GM21825 (cell line): ENCODE measurements around the gene FOXN3.
"Not testable (repeated sequence)": the region's sequence is repeated elsewhere in the genome, so short reads cannot be mapped to it uniquely, and the experiment has no call there.

Experiments
- ATAC-seq: cut with Tn5 transposase; IDR thresholded peaks from one replicate; pipeline ENCODE4 v1.9.1; 2021; ENCODE audit warnings: mild to moderate bottlenecking, moderate library complexity; ENCODE audit not compliant: unreplicated experiment

FOXN3 gene

DNA sequence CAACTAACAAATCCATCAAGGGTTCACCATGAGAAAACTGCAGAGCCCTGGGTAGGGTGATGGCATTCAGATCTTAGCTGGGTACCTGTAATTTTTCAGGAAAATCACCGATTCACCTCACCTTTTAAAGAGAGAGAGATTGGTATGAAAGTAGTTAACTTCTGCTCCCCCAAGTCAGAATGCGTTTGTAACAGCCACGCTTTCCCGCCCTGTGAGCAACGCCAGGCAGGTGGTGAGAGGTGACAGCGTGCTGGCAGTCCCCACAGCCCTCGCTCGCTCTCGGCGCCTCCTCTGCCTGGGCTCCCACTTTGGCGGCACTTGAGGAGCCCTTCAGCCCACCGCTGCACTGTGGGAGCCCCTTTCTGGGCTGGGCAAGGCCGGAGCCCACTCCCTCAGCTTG is 305.8 kb downstream of the FOXN3 start:
- not testable (repeated sequence) for ATAC-seq

- no peak for ATAC-seq
Observed at GRCh38 chr14:89110110-89110509, 306.9 kb downstream of the FOXN3 start.

- ATAC-seq, result no peak
Observed at GRCh38 chr14:89108608-89109007, 308.4 kb downstream of the FOXN3 start.

GRCh38 chr14:89107626-89108025 is 309.4 kb downstream of the FOXN3 start:
- ATAC-seq, result no peak
